SK-N-SH treated with all-trans-retinoic acid at 6 μM for 48 hours (cell line): ENCODE measurements around the gene TMPRSS4.

ENCODE experiments used
- ESRRG ChIP-seq: fragments of 250-450 bp; sonication (Bioruptor Pico); IDR thresholded peaks from 2 replicates; pipeline ENCODE4 v1.6.1; 2021; ENCODE audit warnings: mild to moderate bottlenecking
- GLIS3 ChIP-seq: fragments of 250-450 bp; sonication (Bioruptor Pico); IDR thresholded peaks from 2 replicates; pipeline ENCODE4 v1.5.0; 2020; ENCODE audit warnings: mild to moderate bottlenecking, moderate library complexity
- ZFP3 ChIP-seq: fragments of 250-450 bp; sonication (Bioruptor Pico); IDR thresholded peaks from 2 replicates; pipeline ENCODE4 v1.5.0; 2020; ENCODE audit warnings: mild to moderate bottlenecking, moderate library complexity

DNA sequence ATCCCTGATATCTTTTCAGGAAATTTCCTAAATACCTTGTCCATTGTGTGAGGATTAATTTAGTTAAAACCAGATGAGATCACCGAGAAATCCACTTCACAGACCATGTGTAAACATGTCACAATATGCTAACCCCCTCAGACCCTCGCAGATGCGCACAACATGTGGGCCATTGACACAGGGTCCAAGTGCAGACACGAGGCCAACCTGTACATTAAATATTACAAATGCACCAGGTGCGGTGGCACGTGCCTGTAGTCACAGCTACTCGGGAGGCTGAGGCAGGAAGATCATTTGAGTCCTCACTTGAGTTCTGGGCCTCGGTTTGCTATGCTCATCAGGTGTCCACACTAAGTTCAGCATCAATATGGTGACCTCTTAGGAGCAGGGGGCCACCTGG lies 9.9 kb upstream of the TMPRSS4 start:
- no peak for TF ChIP-seq GLIS3 (CRISPR knock-in tag)
- TF ChIP-seq ESRRG: no peak
- no peak for TF ChIP-seq ZFP3 (CRISPR knock-in tag)
